Endometrial microvascular endothelial cells (primary cell): Measurements from ENCODE around the gene CHRM5. TPM values are rescaled to one million over a fixed set of nuclear protein-coding genes. Genes with fewer than 3 reads are reported as not detected.

Experiments used
- total RNA-seq: library from RNA; depleted of rRNA; stranded (reverse); fragments of >200 nt; gene quantifications from one replicate; pipeline ENCODE4 v1.2.3, GENCODE V29; 2015; ENCODE audit errors: inconsistent ontology term

CHRM5 gene
- total RNA-seq, 1 donor from 2014 or later, result not detected

Other genes starting within 250 kb of the CHRM5 start
- gene AVEN, start 70.7 kb downstream of the CHRM5 start, total RNA-seq, result 44.1 TPM
- gene EMC7, start 133.4 kb downstream of the CHRM5 start, total RNA-seq, result 56.6 TPM
- gene PGBD4, start 133.6 kb downstream of the CHRM5 start, total RNA-seq, result 0.65 TPM
- 39.6 TPM for gene KATNBL1, start 241.6 kb downstream of the CHRM5 start, total RNA-seq